CD14-positive monocyte (primary cell): ENCODE measurements around the gene ATRN. TPM values are rescaled to one million over a fixed set of nuclear protein-coding genes. Genes with fewer than 3 reads are reported as not detected.

ENCODE experiments used
- DNase-seq, 3 donors: peaks; one replicate each; pipeline ENCODE4 v3.0.0-alpha.2; 2011 to 2022
- H2AFZ ChIP-seq: 2 replicates; pipeline ENCODE4 v1.6.0; 2012; ENCODE audit warnings: mild to moderate bottlenecking, low read depth, low read length, inconsistent platforms; ENCODE audit not compliant: insufficient read depth, poor library complexity, severe bottlenecking
- H3K27ac ChIP-seq, 2 donors: 1 replicate in 1 of 2; 2 replicates in 1 of 2; pipeline ENCODE4 v1.5.1; 2012 to 2013; ENCODE audit warnings: low read length in 2 of 2, control low read depth in 1 of 2, inconsistent platforms in 1 of 2, low read depth in 1 of 2, mild to moderate bottlenecking in 1 of 2
- H3K27me3 ChIP-seq, 2 donors: one replicate each; pipeline versions ENCODE4 v1.6.0 to v1.6.1; 2011 to 2013; ENCODE audit warnings: low read length in 2 of 2; ENCODE audit not compliant: control insufficient read depth in 2 of 2, insufficient read depth in 2 of 2
- H3K36me3 ChIP-seq, 2 donors: replicated peaks in 1 of 2; 1 replicate in 1 of 2; 2 replicates in 1 of 2; pipeline versions ENCODE4 v1.5.1 to v1.6.1; 2012 to 2013; ENCODE audit warnings: low read length in 2 of 2, control low read depth in 1 of 2, inconsistent platforms in 1 of 2, mild to moderate bottlenecking in 1 of 2; ENCODE audit not compliant: insufficient read depth in 2 of 2, control insufficient read depth in 1 of 2
- H3K4me1 ChIP-seq, 2 donors: 1 replicate in 1 of 2; 2 replicates in 1 of 2; pipeline versions ENCODE4 v1.5.1 to v1.6.1; 2012 to 2013; ENCODE audit warnings: low read length in 2 of 2, control low read depth in 1 of 2, inconsistent platforms in 1 of 2, mild to moderate bottlenecking in 1 of 2, moderate library complexity in 1 of 2; ENCODE audit not compliant: insufficient read depth in 2 of 2, control insufficient read depth in 1 of 2
- H3K4me2 ChIP-seq: replicated peaks from 2 replicates; pipeline ENCODE3; 2012; ENCODE audit warnings: low read length, moderate library complexity, mild to moderate bottlenecking; ENCODE audit not compliant: poor library complexity, severe bottlenecking; ENCODE audit errors: extremely low read depth
- H3K4me3 ChIP-seq, 3 experiments: fragments of 200-600 bp in 1 of 3; sonication (generic) in 1 of 3; replicated peaks in 1 of 3; 1 replicate in 2 of 3; 2 replicates in 1 of 3; pipeline ENCODE4 v1.5.1; 2011 to 2013; ENCODE audit warnings: low read length in 3 of 3, mild to moderate bottlenecking in 3 of 3, control low read depth in 2 of 3, low read depth in 2 of 3, inconsistent platforms in 1 of 3, moderate library complexity in 1 of 3
- H3K79me2 ChIP-seq: 2 replicates; pipeline ENCODE4 v1.6.0; 2012; ENCODE audit warnings: mild to moderate bottlenecking, control low read depth, inconsistent platforms, low read length, moderate library complexity; ENCODE audit not compliant: insufficient read depth
- H3K9ac ChIP-seq: 2 replicates; pipeline ENCODE4 v1.6.0; 2017; ENCODE audit warnings: low read length, mild to moderate bottlenecking; ENCODE audit not compliant: insufficient read depth, poor library complexity, severe bottlenecking
- H3K9me3 ChIP-seq, 2 donors: replicated peaks in 1 of 2; 1 replicate in 1 of 2; 2 replicates in 1 of 2; pipeline versions ENCODE4 v1.5.1 to v1.6.1; 2012 to 2013; ENCODE audit warnings: low read length in 2 of 2, control low read depth in 1 of 2; ENCODE audit not compliant: control insufficient read depth in 1 of 2, insufficient read depth in 1 of 2
- H4K20me1 ChIP-seq: 2 replicates; pipeline ENCODE4 v1.6.0; 2012; ENCODE audit warnings: mild to moderate bottlenecking, low read length, control low read depth, moderate library complexity; ENCODE audit not compliant: insufficient read depth
- H3K27ac Mint-ChIP-seq, 7 donors: one replicate each; pipeline ENCODE4 v1.8.0; 2020; ENCODE audit warnings: mild to moderate bottlenecking in 7 of 7, mixed read lengths in 7 of 7, moderate library complexity in 6 of 7, inconsistent platforms in 2 of 7
- H3K27me3 Mint-ChIP-seq, 3 donors: one replicate each; pipeline ENCODE4 v1.8.0; 2021 to 2022; ENCODE audit warnings: low read depth in 3 of 3, mild to moderate bottlenecking in 3 of 3, mixed read lengths in 3 of 3, moderate library complexity in 3 of 3, inconsistent platforms in 1 of 3
- H3K36me3 Mint-ChIP-seq, 2 donors: one replicate each; pipeline ENCODE4 v1.8.0; 2020; ENCODE audit warnings: mixed read lengths in 2 of 2, inconsistent platforms in 1 of 2, mild to moderate bottlenecking in 1 of 2
- H3K4me1 Mint-ChIP-seq: one replicate; pipeline ENCODE4 v1.8.0; 2020; ENCODE audit warnings: mild to moderate bottlenecking, mixed read lengths
- H3K4me3 Mint-ChIP-seq, 2 donors: one replicate each; pipeline ENCODE4 v1.8.0; 2020; ENCODE audit warnings: mild to moderate bottlenecking in 2 of 2, mixed read lengths in 2 of 2, moderate library complexity in 1 of 2
- H3K9me3 Mint-ChIP-seq, 7 donors: one replicate each; pipeline ENCODE4 v1.8.0; 2020 to 2022; ENCODE audit warnings: mixed read lengths in 7 of 7, mild to moderate bottlenecking in 6 of 7, moderate library complexity in 6 of 7, inconsistent platforms in 2 of 7
- WGBS: methylation state at CpG from one replicate; pipeline ENCODE4 v1.1.5; 2013; ENCODE audit warnings: missing lambda C conversion rate; ENCODE audit not compliant: insufficient coverage; 5-methylcytosine and 5-hydroxymethylcytosine counted together
- intact Hi-C, 2 donors: fragments of 100-400 bp; cut with micrococcal nuclease; formaldehyde crosslinking; loops; one replicate each; pipeline versions ENCODE4 v1.15.0 to v1.15.1; 2023
- polyA plus RNA-seq, 3 donors: library from polyadenylated mRNA; depleted of rRNA in 1 of 3; unstranded in 2 of 3; stranded (reverse) in 1 of 3; fragments of 300-500 nt in 2 of 3; fragments of >200 nt in 1 of 3; fragmentation: Illumina TruSeq in 2 of 3; gene quantifications; 1 replicate in 2 of 3; 2 replicates in 1 of 3; pipeline ENCODE4 v1.2.3, GENCODE V29; 2012 to 2021
- TF ChIP-seq, protein P1 (sequence below): fragments of 200-600 bp; IDR thresholded peaks from one replicate; pipeline ENCODE4 v1.8.0; 2022; ENCODE audit warnings: antibody characterized with exemption, mild to moderate bottlenecking

ATRN gene
- polyA plus RNA-seq, 3 donors: 10.2 to 17.4 (median 11.5) TPM

DNA sequence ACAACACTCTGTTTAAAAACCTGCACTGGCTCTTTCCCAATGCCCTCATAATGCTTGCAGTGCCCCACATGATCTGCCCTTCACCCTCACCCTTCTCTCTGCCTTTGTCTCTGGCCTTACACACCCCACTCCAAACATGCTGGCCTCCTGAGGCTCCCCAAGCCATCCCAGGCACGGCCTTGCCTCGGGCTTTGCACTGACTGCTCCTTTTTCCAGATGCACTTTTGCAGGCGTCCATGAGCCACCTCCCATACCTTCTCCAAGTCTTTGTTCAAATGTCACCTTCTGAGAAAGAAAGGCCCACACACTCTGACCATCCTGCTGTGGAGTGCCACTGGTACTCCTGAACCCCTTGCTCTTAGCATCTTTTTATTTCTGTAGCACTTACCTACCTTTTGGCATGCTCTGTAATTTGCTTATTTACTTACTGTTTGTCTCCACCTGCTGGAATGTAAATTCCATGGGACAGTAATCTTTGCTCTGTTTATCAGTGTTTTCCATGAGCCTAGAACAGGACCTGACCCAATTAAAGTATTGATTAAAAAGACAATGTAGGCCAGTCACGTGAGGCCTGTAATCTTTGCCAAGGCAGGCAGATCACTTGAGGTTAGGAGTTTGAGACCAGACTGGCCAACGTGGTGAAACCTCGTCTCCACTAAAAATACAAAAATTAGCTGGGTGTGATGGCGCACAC is 161.6 kb downstream of the ATRN start:
- DNase-seq: no peak
- Histone ChIP-seq H3K9me3 (no peaks in the 10 kb centered on the region), H3K9ac (no peak overlapping the region), H3K4me1 (no peaks in the 10 kb centered on the region), H3K79me2 (no peaks in the 10 kb centered on the region), H3K36me3 (peaks cover 6 to 58% of the 10 kb centered on the region in 2 donors), H3K4me3 (no peak overlapping the region), H3K27ac (no peak overlapping the region), H4K20me1 (no peaks in the 10 kb centered on the region), H3K4me2 (no peak overlapping the region), H3K27me3 (no peaks in the 10 kb centered on the region), H2AFZ (no peak overlapping the region)
- H3K27me3 Mint-ChIP-seq: no peaks in the 10 kb centered on the region
- H3K4me3 Mint-ChIP-seq: no peak overlapping the region
- peaks cover 50 to 56% of the 10 kb centered on the region in 2 donors for H3K36me3 Mint-ChIP-seq
- H3K4me1 Mint-ChIP-seq: no peaks in the 10 kb centered on the region
- intact Hi-C loops: no loop called here
- TF ChIP-seq, protein P1, sequence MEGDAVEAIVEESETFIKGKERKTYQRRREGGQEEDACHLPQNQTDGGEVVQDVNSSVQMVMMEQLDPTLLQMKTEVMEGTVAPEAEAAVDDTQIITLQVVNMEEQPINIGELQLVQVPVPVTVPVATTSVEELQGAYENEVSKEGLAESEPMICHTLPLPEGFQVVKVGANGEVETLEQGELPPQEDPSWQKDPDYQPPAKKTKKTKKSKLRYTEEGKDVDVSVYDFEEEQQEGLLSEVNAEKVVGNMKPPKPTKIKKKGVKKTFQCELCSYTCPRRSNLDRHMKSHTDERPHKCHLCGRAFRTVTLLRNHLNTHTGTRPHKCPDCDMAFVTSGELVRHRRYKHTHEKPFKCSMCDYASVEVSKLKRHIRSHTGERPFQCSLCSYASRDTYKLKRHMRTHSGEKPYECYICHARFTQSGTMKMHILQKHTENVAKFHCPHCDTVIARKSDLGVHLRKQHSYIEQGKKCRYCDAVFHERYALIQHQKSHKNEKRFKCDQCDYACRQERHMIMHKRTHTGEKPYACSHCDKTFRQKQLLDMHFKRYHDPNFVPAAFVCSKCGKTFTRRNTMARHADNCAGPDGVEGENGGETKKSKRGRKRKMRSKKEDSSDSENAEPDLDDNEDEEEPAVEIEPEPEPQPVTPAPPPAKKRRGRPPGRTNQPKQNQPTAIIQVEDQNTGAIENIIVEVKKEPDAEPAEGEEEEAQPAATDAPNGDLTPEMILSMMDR: no peak
- H3K9me3 Mint-ChIP-seq: no peaks in the 10 kb centered on the region
- H3K27ac Mint-ChIP-seq: peak overlapping the region in 2 of 7 donors; percentile 8 to 28
- WGBS: 95% methylated on average over 7 of the region's 7 CpGs

DNA sequence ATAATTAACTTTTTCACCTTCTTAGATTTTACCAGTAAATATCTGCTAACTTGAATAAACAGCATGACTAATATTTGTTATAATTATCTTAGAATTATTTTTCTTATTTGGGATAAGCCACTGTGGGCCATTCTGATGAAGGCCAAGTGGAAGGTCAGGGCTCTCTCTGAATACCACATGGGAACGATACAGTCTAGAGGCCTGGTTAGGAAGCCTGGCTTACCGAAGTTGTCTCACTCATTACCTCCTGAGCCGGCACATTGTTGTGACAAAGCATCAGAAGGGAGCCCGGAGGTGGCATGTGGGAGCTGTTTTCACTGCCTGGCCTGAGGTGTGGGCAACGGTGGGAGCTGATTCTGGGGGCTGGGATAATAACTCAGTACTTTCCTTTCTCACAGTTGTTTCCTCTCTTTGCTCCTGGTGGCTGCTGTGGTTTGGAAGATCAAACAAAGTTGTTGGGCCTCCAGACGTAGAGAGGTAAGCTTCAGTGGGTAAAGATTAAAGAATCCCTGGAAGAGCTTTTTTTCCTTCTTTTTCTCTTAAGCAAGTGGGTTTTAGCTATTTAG is 163.2 kb downstream of the ATRN start:
- TF ChIP-seq, protein P1: no peak
- no peak overlapping the region for H3K4me3 ChIP-seq
- no peaks in the 10 kb centered on the region for H3K27me3 ChIP-seq
- no peaks in the 10 kb centered on the region for H3K9me3 ChIP-seq
- Mint-ChIP-seq H3K27me3 (no peaks in the 10 kb centered on the region), H3K36me3 (peaks cover 50 to 51% of the 10 kb centered on the region in 2 donors), H3K9me3 (peaks cover 0 to 2% (median 0%) of the 10 kb centered on the region in 7 donors), H3K4me1 (no peaks in the 10 kb centered on the region), H3K4me3 (no peak overlapping the region), H3K27ac (no peak overlapping the region)
- peaks cover 4 to 48% of the 10 kb centered on the region in 2 donors for H3K36me3 ChIP-seq
- no peak overlapping the region for H3K27ac ChIP-seq
- H3K9ac ChIP-seq: no peak overlapping the region
- H3K4me2 ChIP-seq: no peak overlapping the region
- no peaks in the 10 kb centered on the region for H3K79me2 ChIP-seq
- no peaks in the 10 kb centered on the region for H3K4me1 ChIP-seq
- no peak for DNase-seq
- no peak overlapping the region for H2AFZ ChIP-seq
- WGBS: 100% methylated on average over 1 of the region's 6 CpGs
- intact Hi-C loops: no loop called here
- no peaks in the 10 kb centered on the region for H4K20me1 ChIP-seq
